GM19025 (cell line): ENCODE measurements around the gene COX5B.
A peak's percentile ranks its signal among the peaks of the same experiment; 100 is the strongest.

ENCODE experiments used
- ATAC-seq: cut with Tn5 transposase; IDR thresholded peaks from one replicate; pipeline ENCODE4 v1.9.1; 2021; ENCODE audit warnings: mild to moderate bottlenecking, low read depth, moderate library complexity; ENCODE audit not compliant: unreplicated experiment

COX5B gene

GRCh38 chr2:97653874-97654273, 8.0 kb downstream of the COX5B start:
- ATAC-seq = no peak

DNA sequence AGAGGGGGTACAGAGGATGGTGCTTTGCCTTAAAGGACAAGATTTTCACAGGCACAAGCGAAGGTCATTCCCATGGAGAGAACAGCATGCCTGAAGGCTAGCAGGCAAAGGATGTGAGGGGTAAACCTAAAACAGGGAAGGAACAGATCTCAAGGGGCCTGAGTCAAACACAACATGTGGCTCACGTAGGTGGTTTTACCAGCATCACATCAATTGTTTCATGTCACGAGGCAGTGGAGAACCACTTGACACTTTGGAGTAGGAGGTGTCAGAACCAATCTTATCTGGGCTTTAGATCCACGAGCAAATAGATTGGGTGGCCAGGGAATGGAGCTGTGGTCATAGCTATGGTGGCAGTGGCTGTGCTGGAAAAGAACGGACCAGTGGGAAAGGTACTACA, 8.4 kb downstream of the COX5B start:
- no peak for ATAC-seq

- ATAC-seq = no peak
Measured at GRCh38 chr2:97654791-97655190, 8.9 kb downstream of the COX5B start.

DNA sequence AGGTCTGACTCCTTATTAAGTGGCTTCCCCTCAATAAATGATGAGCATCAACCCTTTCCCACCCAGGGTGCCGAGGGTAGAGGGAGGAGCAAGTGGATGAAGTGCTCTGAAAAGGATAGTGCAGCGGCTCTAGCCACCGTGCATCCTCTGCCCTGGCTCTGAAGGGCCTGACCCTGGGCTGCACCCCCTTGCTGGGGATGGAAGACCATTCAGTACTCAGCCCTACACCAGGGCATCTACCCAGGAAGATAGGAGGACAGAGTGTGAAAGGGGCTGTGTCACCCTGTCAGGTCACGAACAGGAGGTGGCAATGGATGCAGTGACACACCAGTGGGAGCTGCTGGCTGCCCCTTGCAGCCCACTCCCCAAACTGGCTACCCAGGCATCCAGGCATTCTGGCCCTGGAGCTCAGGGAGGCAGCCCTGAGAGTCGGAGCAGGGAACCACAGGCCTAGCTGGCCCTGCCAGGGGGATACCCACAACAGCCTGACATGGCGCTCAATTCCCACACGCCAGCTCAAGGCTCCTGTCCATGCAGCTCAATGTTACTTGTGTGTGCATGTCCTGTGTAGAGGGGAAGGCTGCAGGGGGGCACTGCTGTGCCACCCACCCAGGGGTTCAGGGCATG, 10.4 kb downstream of the COX5B start:
- no peak for ATAC-seq

- no peak for ATAC-seq
Measured at GRCh38 chr2:97656905-97657587, 11.2 kb downstream of the COX5B start.

- no peak for ATAC-seq
Measured at GRCh38 chr2:97657986-97658690, 12.3 kb downstream of the COX5B start.

DNA sequence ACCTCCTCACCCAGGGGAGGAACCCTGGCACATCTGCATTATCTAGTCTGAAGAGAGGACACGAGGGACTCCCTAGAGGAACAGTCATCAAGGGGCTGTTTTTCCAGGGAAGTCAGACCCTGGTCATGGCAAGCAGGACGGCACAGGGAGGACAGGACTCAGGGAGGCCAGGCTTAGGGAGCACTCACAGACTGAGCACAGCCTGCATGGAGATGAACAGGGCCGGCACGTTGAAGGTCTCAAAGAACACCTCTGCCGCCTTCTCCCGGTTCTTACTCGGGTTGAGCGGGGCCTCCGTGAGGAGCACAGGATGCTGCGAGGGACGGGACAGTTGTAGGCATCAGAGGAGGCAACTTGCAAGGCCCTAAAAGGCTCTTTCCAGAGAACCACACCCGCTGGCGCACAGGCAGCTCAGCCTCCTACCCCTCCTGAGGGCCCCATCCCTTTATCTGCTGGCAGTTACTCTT, 12.9 kb downstream of the COX5B start:
- no peak for ATAC-seq

DNA sequence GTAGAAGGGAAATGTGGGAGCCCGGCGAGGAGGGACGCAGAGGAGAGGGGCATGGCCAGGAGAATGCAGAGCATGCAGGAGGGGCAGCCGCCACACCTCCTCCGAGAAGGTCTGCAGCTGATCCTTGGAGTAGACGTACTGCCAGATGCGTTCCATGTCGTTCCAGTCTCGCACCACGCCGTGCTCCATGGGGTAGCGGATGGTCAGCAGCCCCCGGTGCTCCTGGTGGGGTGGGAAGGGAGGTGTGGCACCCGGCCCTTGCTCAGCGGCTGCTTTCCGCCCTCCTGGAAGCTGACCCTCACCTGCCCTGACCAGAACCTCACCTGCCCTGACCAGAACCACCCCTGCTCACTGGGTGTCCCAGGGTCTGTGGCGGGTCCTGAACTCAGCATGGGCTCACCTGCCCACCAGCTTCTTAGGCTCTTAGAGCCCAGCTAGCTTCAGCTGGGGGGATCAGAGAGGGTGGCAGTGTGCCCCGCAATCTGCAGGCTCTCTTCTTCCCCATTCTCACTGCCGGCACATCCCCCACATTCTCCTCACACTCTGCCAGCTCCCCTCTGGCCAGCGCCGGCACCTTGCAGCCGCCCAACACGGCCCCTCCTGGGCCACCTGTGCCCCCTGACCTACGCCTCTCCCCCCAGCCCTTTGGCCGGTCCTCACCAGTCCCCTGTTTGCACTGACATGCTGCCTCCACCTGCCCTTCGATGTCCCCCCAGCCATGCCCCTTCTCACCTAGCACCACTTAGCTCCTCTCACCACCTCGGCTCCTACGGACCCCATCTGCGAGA, 13.6 kb downstream of the COX5B start:
- ATAC-seq = no peak

- ATAC-seq = no peak
Measured at GRCh38 chr2:97660044-97660774, 14.3 kb downstream of the COX5B start.

DNA sequence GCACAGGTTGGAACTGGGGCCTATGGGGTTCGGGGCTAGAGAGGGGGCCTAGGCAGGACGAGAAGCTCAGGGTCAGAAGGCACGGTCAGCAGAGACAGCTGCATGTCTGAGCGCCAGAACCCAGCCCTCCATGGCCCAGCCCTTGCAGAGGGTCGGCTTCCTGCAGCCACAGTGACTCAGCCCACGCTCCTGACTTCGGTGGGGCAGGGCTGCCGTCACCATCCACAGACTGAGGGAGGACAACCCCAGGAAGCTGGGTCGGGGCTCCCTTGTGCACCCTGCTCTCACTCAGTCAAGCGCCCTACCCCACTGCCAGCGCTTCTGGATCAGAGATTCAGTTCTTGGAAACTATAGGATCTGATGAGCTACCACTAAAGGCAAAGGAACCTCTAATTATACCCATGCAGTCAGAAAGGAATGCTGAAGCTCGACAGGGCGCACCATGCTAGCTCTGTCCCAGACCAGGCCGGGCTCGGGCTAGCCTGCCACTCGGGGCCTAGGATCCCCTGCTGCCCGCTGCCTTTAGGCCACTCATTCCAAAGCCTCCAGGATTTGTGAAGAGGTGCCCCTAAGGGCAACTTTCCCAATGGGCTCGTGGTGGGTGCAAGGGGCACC, 15.0 kb downstream of the COX5B start:
- no peak for ATAC-seq

DNA sequence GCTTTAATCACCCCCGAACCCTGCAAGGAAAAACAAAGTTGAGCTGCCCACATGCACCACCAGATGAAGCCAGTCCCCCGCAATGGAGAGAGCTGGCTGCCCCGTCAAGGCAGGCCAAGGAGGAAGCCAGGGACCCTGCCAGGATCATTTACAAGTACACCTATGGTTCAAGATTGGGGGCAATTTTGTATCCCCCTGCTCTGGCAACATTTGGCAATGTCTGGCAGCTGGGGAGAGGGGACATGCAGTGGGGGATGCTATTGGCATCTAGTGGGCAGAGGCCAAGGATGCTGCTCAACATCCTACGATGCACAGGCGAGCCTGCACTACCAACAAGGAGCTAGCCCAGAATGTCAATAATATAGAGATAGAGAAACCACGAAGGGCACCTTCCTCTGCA, 16.1 kb downstream of the COX5B start:
- no peak for ATAC-seq

DNA sequence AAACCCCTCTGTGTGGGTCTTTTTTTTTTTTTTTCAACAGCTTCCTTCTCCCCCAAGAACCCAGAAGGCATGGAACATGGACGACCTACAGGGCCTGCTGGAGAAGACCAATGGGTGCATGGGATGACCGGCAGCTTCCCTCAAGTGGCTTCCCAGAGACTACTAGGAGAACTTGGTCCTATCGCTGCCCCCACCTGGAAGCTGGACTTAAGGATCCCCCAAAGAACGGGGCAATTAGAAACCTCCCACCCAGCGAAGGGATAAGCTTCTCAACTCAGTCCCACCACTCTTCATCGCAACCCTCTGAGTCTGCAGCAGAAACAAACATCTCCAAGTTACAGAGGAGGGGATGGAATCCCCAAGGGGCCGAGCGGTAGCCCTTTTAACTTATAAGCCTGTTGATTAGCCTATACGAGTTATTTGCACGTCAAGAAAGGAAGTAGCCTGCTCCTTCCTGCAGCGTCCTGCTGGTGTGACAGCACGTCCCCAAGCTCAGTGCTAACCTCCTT, 16.6 kb downstream of the COX5B start:
- no peak for ATAC-seq

DNA sequence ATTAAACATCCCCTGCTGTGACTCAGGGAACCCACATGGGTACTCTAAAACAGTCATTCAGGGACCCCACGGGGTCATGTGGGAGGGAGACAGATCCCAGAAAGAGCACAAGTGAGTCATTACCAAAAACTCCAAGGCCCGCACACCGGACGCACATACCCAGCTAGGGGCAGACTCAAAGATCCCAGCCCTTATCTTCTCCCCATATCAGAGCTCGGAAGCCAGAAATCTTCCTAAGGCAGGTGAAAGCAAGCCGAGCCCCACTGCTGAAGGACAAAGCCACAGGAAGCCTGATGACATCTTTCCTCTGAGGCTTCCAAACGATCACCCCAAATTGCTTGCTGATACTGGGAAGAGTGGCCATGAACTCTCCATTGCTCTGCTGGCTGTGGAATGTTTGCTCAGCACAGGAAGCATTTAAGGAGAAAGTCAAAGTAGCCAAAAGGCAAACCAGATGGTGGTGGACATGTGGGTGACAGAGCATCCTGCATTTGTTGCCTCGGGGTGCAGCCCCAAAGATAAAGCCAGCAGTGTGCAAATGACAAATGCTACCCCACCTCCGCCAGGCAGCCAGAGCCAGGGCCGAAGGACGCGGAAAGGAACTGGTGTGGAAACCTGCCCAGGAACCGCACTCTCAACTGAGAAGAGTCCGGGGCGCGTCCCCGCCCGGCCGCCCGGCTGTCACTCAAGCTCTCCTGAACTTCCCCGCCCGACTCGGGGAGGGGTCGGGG, 17.2 kb downstream of the COX5B start:
- peak; percentile 51 for ATAC-seq

- no peak for ATAC-seq
Measured at GRCh38 chr2:97663626-97663961, 17.7 kb downstream of the COX5B start.

GRCh38 chr2:97663962-97664635, 18.2 kb downstream of the COX5B start, which contains the start of gene ACTR1B:
ACTR1B (minus strand) TSS chr2:97664044; CDS start chr2:97663890, 154 bp downstream.
- peak; percentile 81 for ATAC-seq

- ATAC-seq = no peak
Measured at GRCh38 chr2:97664636-97664970, 18.7 kb downstream of the COX5B start.

DNA sequence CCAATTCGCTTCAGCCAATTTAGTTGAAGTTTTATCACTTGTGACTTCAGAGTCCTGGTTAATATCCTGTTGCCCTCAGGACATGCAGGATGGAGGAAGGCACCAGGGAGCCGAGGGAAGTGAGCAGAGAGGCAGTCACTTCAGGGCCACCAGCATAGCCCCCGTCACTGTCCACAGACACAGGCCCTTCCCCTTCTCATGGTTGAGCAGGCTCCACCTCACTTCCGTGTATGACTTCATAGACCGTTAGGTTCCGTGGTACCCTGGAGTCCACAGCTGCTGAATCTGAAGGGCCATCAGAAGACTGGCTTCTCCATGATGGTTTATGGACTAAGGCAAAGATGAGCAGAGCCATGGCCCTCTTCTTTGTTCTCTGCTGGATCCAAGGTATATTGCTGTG, 23.6 kb downstream of the COX5B start, which contains the start of gene C2orf92:
TSS of gene C2orf92 (plus strand) at position 266 of the 400 bp plus-strand sequence. CDS start at position 342, 76 bp downstream.
- no peak for ATAC-seq

DNA sequence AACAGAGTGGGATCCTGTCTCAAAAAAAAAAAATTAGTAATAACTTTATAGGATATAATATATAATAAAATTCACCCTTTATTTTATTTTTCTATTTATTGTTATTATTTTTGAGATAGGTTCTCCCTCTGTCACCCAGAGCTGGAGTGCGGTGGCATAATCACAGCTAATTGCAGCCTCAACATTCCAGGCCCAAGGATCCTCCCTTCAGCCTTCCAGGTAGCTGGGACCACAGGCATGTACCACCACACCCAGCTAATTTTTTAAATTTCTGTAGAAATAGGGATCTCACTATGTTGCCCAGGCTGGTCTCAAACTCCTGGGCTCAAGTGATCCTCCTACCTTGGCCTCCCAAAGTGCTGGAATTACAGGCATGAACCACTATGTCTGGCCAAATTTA, 24.6 kb downstream of the COX5B start:
- ATAC-seq = no peak
